GM21423 (cell line): ENCODE data around the gene TULP4.

Experiments
- ATAC-seq: cut with Tn5 transposase; IDR thresholded peaks from one replicate; pipeline ENCODE4 v1.9.1; 2021; ENCODE audit warnings: mild to moderate bottlenecking, moderate library complexity; ENCODE audit not compliant: unreplicated experiment

The TULP4 gene

GRCh38 chr6:158413814-158414565 is 101.7 kb downstream of the TULP4 start:
- ATAC-seq: no peak

- no peak for ATAC-seq
Observed at GRCh38 chr6:158414851-158415262, 102.6 kb downstream of the TULP4 start.

- no peak for ATAC-seq
Observed at GRCh38 chr6:158415666-158416065, 103.4 kb downstream of the TULP4 start.

- no peak for ATAC-seq
Observed at GRCh38 chr6:158416883-158417759, 104.9 kb downstream of the TULP4 start.

GRCh38 chr6:158417760-158418098 is 105.5 kb downstream of the TULP4 start:
- no peak for ATAC-seq

GRCh38 chr6:158418501-158418900 is 106.2 kb downstream of the TULP4 start:
- ATAC-seq: no peak

- ATAC-seq: no peak
Observed at GRCh38 chr6:158419339-158419909, 107.2 kb downstream of the TULP4 start.

- no peak for ATAC-seq
Observed at GRCh38 chr6:158421381-158421780, 109.1 kb downstream of the TULP4 start.

- ATAC-seq: no peak
Observed at GRCh38 chr6:158422629-158423238, 110.5 kb downstream of the TULP4 start.

GRCh38 chr6:158431036-158431435 is 118.8 kb downstream of the TULP4 start:
- no peak for ATAC-seq

- no peak for ATAC-seq
Observed at GRCh38 chr6:158431560-158431959, 119.3 kb downstream of the TULP4 start.

- ATAC-seq: no peak
Observed at GRCh38 chr6:158437571-158437970, 125.3 kb downstream of the TULP4 start.

- no peak for ATAC-seq
Observed at GRCh38 chr6:158438226-158438625, 126.0 kb downstream of the TULP4 start.

GRCh38 chr6:158439255-158439654 is 127.0 kb downstream of the TULP4 start:
- peak; percentile 96 for ATAC-seq

- no peak for ATAC-seq
Observed at GRCh38 chr6:158441716-158442215, 129.5 kb downstream of the TULP4 start.

- ATAC-seq: no peak
Observed at GRCh38 chr6:158442306-158442705, 130.0 kb downstream of the TULP4 start.

GRCh38 chr6:158445426-158446085 is 133.3 kb downstream of the TULP4 start:
- ATAC-seq: no peak

- ATAC-seq: no peak
Observed at GRCh38 chr6:158448856-158449255, 136.6 kb downstream of the TULP4 start.

GRCh38 chr6:158452191-158452590 is 139.9 kb downstream of the TULP4 start:
- ATAC-seq: no peak

GRCh38 chr6:158457131-158457530 is 144.9 kb downstream of the TULP4 start:
- ATAC-seq: no peak
